Endothelial cell of umbilical vein (primary cell): ENCODE measurements around the gene SH3BP4.

Experiments used
- FOS ChIP-seq: IDR thresholded peaks from 2 replicates; pipeline ENCODE4 v1.6.1; 2011; ENCODE audit warnings: mild to moderate bottlenecking, low read length, moderate library complexity, borderline replicate concordance; ENCODE audit not compliant: insufficient read depth
- GATA2 ChIP-seq: IDR thresholded peaks from 2 replicates; pipeline ENCODE4 v1.7.0; 2011; ENCODE audit warnings: low read depth, mild to moderate bottlenecking, moderate library complexity, mixed read lengths, low read length; ENCODE audit not compliant: insufficient read length, insufficient read depth
- JUN ChIP-seq: IDR thresholded peaks from 2 replicates; pipeline ENCODE4 v1.6.1; 2011; ENCODE audit warnings: borderline replicate concordance, low read depth; ENCODE audit not compliant: insufficient read length, insufficient read depth
- POLR2A ChIP-seq: IDR thresholded peaks from 2 replicates; pipeline ENCODE4 v1.6.1; 2012; ENCODE audit warnings: low read depth, mild to moderate bottlenecking, control low read depth, low read length
- POLR2AphosphoS5 ChIP-seq: IDR thresholded peaks from 2 replicates; pipeline ENCODE4 v1.6.1; 2012; ENCODE audit warnings: low read depth, mild to moderate bottlenecking, control low read depth, low read length, moderate library complexity; ENCODE audit not compliant: insufficient read depth
- TF ChIP-seq, protein P1 (sequence below), 2 donors: IDR thresholded peaks; 1 replicate in 1 of 2; 2 replicates in 1 of 2; pipeline ENCODE4 v1.5.1; 2011; ENCODE audit warnings: low read length in 2 of 2, mild to moderate bottlenecking in 2 of 2, moderate library complexity in 2 of 2, control low read depth in 1 of 2, inconsistent platforms in 1 of 2, low read depth in 1 of 2; ENCODE audit not compliant: insufficient read depth in 1 of 2; ENCODE audit errors: extremely low read depth in 1 of 2
- TF ChIP-seq, protein P2 (sequence below): IDR thresholded peaks from 2 replicates; pipeline ENCODE4 v1.6.1; 2011; ENCODE audit not compliant: insufficient read depth, insufficient read length

DNA sequence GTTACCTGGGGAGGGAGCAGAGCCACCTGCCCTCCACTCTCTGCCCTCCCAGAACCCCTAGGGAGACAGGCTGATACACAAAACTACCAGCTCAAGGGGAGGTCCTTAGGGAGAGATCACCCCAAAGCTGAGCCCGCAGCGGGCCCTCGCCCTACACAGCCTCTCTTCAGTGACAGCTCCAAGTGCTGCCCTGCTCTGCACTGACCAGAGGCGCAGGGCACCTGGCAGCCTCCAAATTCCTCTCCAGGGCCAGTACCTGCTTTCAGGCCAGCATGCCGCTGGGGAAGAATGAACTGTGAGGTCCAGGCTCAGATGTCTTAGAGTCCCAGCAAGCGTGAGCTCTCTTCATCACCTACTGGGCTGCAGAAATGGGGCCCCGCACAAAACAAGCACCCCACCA is 11.3 kb upstream of the SH3BP4 start:
- TF ChIP-seq, protein P1, sequence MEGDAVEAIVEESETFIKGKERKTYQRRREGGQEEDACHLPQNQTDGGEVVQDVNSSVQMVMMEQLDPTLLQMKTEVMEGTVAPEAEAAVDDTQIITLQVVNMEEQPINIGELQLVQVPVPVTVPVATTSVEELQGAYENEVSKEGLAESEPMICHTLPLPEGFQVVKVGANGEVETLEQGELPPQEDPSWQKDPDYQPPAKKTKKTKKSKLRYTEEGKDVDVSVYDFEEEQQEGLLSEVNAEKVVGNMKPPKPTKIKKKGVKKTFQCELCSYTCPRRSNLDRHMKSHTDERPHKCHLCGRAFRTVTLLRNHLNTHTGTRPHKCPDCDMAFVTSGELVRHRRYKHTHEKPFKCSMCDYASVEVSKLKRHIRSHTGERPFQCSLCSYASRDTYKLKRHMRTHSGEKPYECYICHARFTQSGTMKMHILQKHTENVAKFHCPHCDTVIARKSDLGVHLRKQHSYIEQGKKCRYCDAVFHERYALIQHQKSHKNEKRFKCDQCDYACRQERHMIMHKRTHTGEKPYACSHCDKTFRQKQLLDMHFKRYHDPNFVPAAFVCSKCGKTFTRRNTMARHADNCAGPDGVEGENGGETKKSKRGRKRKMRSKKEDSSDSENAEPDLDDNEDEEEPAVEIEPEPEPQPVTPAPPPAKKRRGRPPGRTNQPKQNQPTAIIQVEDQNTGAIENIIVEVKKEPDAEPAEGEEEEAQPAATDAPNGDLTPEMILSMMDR (IDR thresholded peaks at IDR 0.05; ENCODE audit: extremely low read depth in 1 of 2, insufficient read depth in 1 of 2, low read depth in 1 of 2, low read length in 2 of 2): no peak
- TF ChIP-seq POLR2AphosphoS5: no peak
- TF ChIP-seq, protein P2, sequence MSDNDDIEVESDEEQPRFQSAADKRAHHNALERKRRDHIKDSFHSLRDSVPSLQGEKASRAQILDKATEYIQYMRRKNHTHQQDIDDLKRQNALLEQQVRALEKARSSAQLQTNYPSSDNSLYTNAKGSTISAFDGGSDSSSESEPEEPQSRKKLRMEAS: no peak
- TF ChIP-seq POLR2A: no peak
- no peak for TF ChIP-seq JUN
- no peak for TF ChIP-seq GATA2
- no peak for TF ChIP-seq FOS
